Endothelial cell (in vitro differentiated cells): Measurements from ENCODE around the gene TMEM256. TPM values are rescaled to one million over a fixed set of nuclear protein-coding genes. Genes with fewer than 3 reads are reported as not detected.

Experiments used
- DNase-seq: peaks from one replicate; pipeline ENCODE4 v3.0.0; 2021; ENCODE audit warnings: low spot score
- H3K27ac Mint-ChIP-seq: one replicate; pipeline ENCODE4 v1.8.0; 2021; ENCODE audit warnings: mixed read lengths, inconsistent platforms; ENCODE audit not compliant: unreplicated experiment
- H3K27me3 Mint-ChIP-seq: one replicate; pipeline ENCODE4 v1.8.0; 2021; ENCODE audit warnings: mild to moderate bottlenecking, moderate library complexity, mixed read lengths, inconsistent platforms; ENCODE audit not compliant: unreplicated experiment
- H3K36me3 Mint-ChIP-seq: one replicate; pipeline ENCODE4 v1.8.0; 2021; ENCODE audit warnings: mild to moderate bottlenecking, low read depth, mixed read lengths, inconsistent platforms; ENCODE audit not compliant: unreplicated experiment
- H3K4me1 Mint-ChIP-seq: one replicate; pipeline ENCODE4 v1.8.0; 2021; ENCODE audit warnings: mild to moderate bottlenecking, mixed read lengths, inconsistent platforms; ENCODE audit not compliant: unreplicated experiment
- H3K4me3 Mint-ChIP-seq: one replicate; pipeline ENCODE4 v1.8.0; 2021; ENCODE audit warnings: mild to moderate bottlenecking, mixed read lengths, inconsistent platforms; ENCODE audit not compliant: unreplicated experiment
- H3K9me3 Mint-ChIP-seq: one replicate; pipeline ENCODE4 v1.8.0; 2021; ENCODE audit warnings: mixed read lengths, inconsistent platforms; ENCODE audit not compliant: unreplicated experiment
- CTCF ChIP-seq: fragments of 200-600 bp; sonication (generic); IDR thresholded peaks from one replicate; pipeline ENCODE4 v1.5.0; 2021; ENCODE audit warnings: antibody characterized with exemption; ENCODE audit not compliant: unreplicated experiment
- total RNA-seq: library from RNA; stranded (reverse); fragmentation: NEBNext Ultra II Directional; extraction: Animal tissue kit (Norgen Biotek cat#: 25700); gene quantifications from one replicate; pipeline ENCODE4 v1.2.1, GENCODE V29; 2021; ENCODE audit not compliant: unreplicated experiment

TMEM256 gene
- total RNA-seq, 1 donor from 2014 or later, result 94.7 TPM

- Mint-ChIP-seq H3K9me3 (no peaks in the 10 kb centered on the region), H3K27ac (peak overlapping the region; percentile 42), H3K4me3 (no peak overlapping the region), H3K27me3 (peaks cover 4% of the 10 kb centered on the region), H3K4me1 (peaks cover 8% of the 10 kb centered on the region), H3K36me3 (peaks cover 20% of the 10 kb centered on the region)
- TF ChIP-seq CTCF, result no peak
- no peak for DNase-seq
Measured at GRCh38 chr17:7418472-7419152, 14.7 kb upstream of the TMEM256 start.

- no peak overlapping the region for H3K4me3 Mint-ChIP-seq
- H3K27ac Mint-ChIP-seq, result no peak overlapping the region
- H3K27me3 Mint-ChIP-seq, result peaks cover 4% of the 10 kb centered on the region
- no peaks in the 10 kb centered on the region for H3K9me3 Mint-ChIP-seq
- peaks cover 20% of the 10 kb centered on the region for H3K36me3 Mint-ChIP-seq
- no peak for TF ChIP-seq CTCF
- DNase-seq, result no peak
- H3K4me1 Mint-ChIP-seq, result peaks cover 17% of the 10 kb centered on the region
Measured at GRCh38 chr17:7417056-7417655, 13.3 kb upstream of the TMEM256 start.

- H3K9me3 Mint-ChIP-seq, result no peaks in the 10 kb centered on the region
- no peak for TF ChIP-seq CTCF
- H3K27ac Mint-ChIP-seq, result no peak overlapping the region
- peak overlapping the region; percentile 59 for H3K4me3 Mint-ChIP-seq
- peaks cover 19% of the 10 kb centered on the region for H3K4me1 Mint-ChIP-seq
- DNase-seq, result no peak
- H3K36me3 Mint-ChIP-seq, result peaks cover 20% of the 10 kb centered on the region
- peaks cover 4% of the 10 kb centered on the region for H3K27me3 Mint-ChIP-seq
Measured at GRCh38 chr17:7416323-7416722, 12.4 kb upstream of the TMEM256 start.

- H3K4me1 Mint-ChIP-seq, result peaks cover 19% of the 10 kb centered on the region
- H3K36me3 Mint-ChIP-seq, result peaks cover 20% of the 10 kb centered on the region
- no peak for TF ChIP-seq CTCF
- DNase-seq, result no peak
- H3K27ac Mint-ChIP-seq, result no peak overlapping the region
- no peak overlapping the region for H3K4me3 Mint-ChIP-seq
- H3K9me3 Mint-ChIP-seq, result no peaks in the 10 kb centered on the region
- peaks cover 5% of the 10 kb centered on the region for H3K27me3 Mint-ChIP-seq
Measured at GRCh38 chr17:7415784-7416183, 11.9 kb upstream of the TMEM256 start.

- Mint-ChIP-seq H3K9me3 (no peaks in the 10 kb centered on the region), H3K27ac (no peak overlapping the region), H3K4me1 (peaks cover 22% of the 10 kb centered on the region), H3K36me3 (peaks cover 27% of the 10 kb centered on the region), H3K4me3 (no peak overlapping the region), H3K27me3 (peaks cover 9% of the 10 kb centered on the region)
- no peak for TF ChIP-seq CTCF
- DNase-seq, result no peak
Measured at GRCh38 chr17:7414837-7415236, 10.9 kb upstream of the TMEM256 start.
